Trophoblast cell (in vitro differentiated cells and primary cell): ENCODE data around the gene NUMA1.

Experiments used
- DNase-seq, 2 donors: peaks; one replicate each; pipeline ENCODE4 v3.0.0-alpha.2; 2016
- H2AFZ ChIP-seq: 2 replicates; pipeline ENCODE4 v1.6.1; 2013; ENCODE audit warnings: low read length, moderate library complexity, mild to moderate bottlenecking; ENCODE audit not compliant: insufficient read depth, poor library complexity
- H2AK5ac ChIP-seq: 2 replicates; pipeline ENCODE4 v1.6.1; 2013; ENCODE audit warnings: mild to moderate bottlenecking, low read length
- H2BK120ac ChIP-seq: 2 replicates; pipeline ENCODE4 v1.6.1; 2013; ENCODE audit warnings: low read length, mild to moderate bottlenecking, moderate library complexity; ENCODE audit not compliant: insufficient read depth, poor library complexity
- H2BK12ac ChIP-seq: 2 replicates; pipeline ENCODE4 v1.6.1; 2013; ENCODE audit warnings: mild to moderate bottlenecking, low read length, moderate library complexity
- H2BK5ac ChIP-seq: 2 replicates; pipeline ENCODE4 v1.6.1; 2013; ENCODE audit warnings: low read length, low read depth, moderate library complexity, mild to moderate bottlenecking; ENCODE audit not compliant: poor library complexity
- H3K14ac ChIP-seq: 2 replicates; pipeline ENCODE4 v1.6.1; 2013; ENCODE audit warnings: mild to moderate bottlenecking, low read length
- H3K18ac ChIP-seq: 2 replicates; pipeline ENCODE4 v1.6.1; 2013; ENCODE audit warnings: mild to moderate bottlenecking, low read length
- H3K23ac ChIP-seq: 2 replicates; pipeline ENCODE4 v1.6.1; 2013; ENCODE audit warnings: low read length
- H3K27ac ChIP-seq: 2 replicates; pipeline ENCODE4 v1.5.1; 2013; ENCODE audit warnings: low read depth, mild to moderate bottlenecking, inconsistent platforms, low read length, moderate library complexity
- H3K27me3 ChIP-seq: 2 replicates; pipeline ENCODE4 v1.6.1; 2013; ENCODE audit warnings: inconsistent platforms, mild to moderate bottlenecking, low read length, moderate library complexity; ENCODE audit not compliant: insufficient read depth
- H3K36me3 ChIP-seq, 2 experiments: 1 replicate in 1 of 2; 2 replicates in 1 of 2; pipeline ENCODE4 v1.6.1; 2013; ENCODE audit warnings: low read length in 2 of 2, mild to moderate bottlenecking in 2 of 2, moderate library complexity in 1 of 2; ENCODE audit not compliant: insufficient read depth in 2 of 2, control insufficient read depth in 1 of 2
- H3K4ac ChIP-seq: 2 replicates; pipeline ENCODE4 v1.6.1; 2013; ENCODE audit warnings: low read depth, mild to moderate bottlenecking, low read length, moderate library complexity
- H3K4me1 ChIP-seq, 2 experiments: 1 replicate in 1 of 2; 2 replicates in 1 of 2; pipeline ENCODE4 v1.6.1; 2013; ENCODE audit warnings: low read length in 2 of 2, mild to moderate bottlenecking in 2 of 2, moderate library complexity in 1 of 2; ENCODE audit not compliant: insufficient read depth in 2 of 2, control insufficient read depth in 1 of 2
- H3K4me2 ChIP-seq: 2 replicates; pipeline ENCODE4 v1.6.1; 2013; ENCODE audit warnings: inconsistent platforms, mild to moderate bottlenecking, low read length, moderate library complexity
- H3K4me3 ChIP-seq: 2 replicates; pipeline ENCODE4 v1.5.1; 2013; ENCODE audit warnings: mild to moderate bottlenecking, low read depth, low read length, inconsistent platforms
- H3K79me1 ChIP-seq: one replicate; pipeline ENCODE4 v1.6.1; 2013; ENCODE audit warnings: low read length
- H3K79me2 ChIP-seq: 2 replicates; pipeline ENCODE4 v1.6.1; 2013; ENCODE audit warnings: low read length, mild to moderate bottlenecking; ENCODE audit not compliant: control insufficient read depth, insufficient read depth, poor library complexity
- H3K9ac ChIP-seq: 2 replicates; pipeline ENCODE4 v1.6.1; 2013; ENCODE audit warnings: mild to moderate bottlenecking, low read length
- H3K9me3 ChIP-seq: 2 replicates; pipeline ENCODE4 v1.6.1; 2013; ENCODE audit warnings: low read depth, mild to moderate bottlenecking, control low read depth, inconsistent platforms, low read length; ENCODE audit not compliant: insufficient read depth
- H4K12ac ChIP-seq: 2 replicates; pipeline ENCODE4 v1.6.1; 2013; ENCODE audit warnings: low read depth, mild to moderate bottlenecking, low read length, moderate library complexity
- H4K8ac ChIP-seq: 2 replicates; pipeline ENCODE4 v1.6.1; 2013; ENCODE audit warnings: low read depth, mild to moderate bottlenecking, low read length, moderate library complexity
- H4K91ac ChIP-seq: one replicate; pipeline ENCODE4 v1.6.1; 2013; ENCODE audit warnings: low read depth, mild to moderate bottlenecking, low read length, moderate library complexity
- WGBS: extraction: QIAGEN DNeasy Blood & Tissue Kit; methylation state at CpG from one replicate; pipeline ENCODE4 v1.1.7; 2013; ENCODE audit warnings: missing lambda C conversion rate; ENCODE audit not compliant: insufficient read length, insufficient coverage; ENCODE audit errors: extremely low coverage; 5-methylcytosine and 5-hydroxymethylcytosine counted together

The NUMA1 gene

GRCh38 chr11:71999798-72000197 lies 80.5 kb downstream of the NUMA1 start:
- H3K4ac ChIP-seq: no peak overlapping the region
- no CpG with 5 or more reads among the region's 8 CpGs for WGBS
- no peak overlapping the region for H4K8ac ChIP-seq
- no peak overlapping the region for H4K91ac ChIP-seq
- H3K4me2 ChIP-seq: no peak overlapping the region
- no peaks in the 10 kb centered on the region for H3K79me2 ChIP-seq
- no peaks in the 10 kb centered on the region for H3K27me3 ChIP-seq
- no peak overlapping the region for H2BK5ac ChIP-seq
- no peak overlapping the region for H3K18ac ChIP-seq
- H3K4me1 ChIP-seq: peaks cover 5 to 10% of the 10 kb centered on the region in 2 experiments
- H3K27ac ChIP-seq: no peak overlapping the region
- H2BK120ac ChIP-seq: no peak overlapping the region
- peak; percentile 77 to 91 for DNase-seq
- no peaks in the 10 kb centered on the region for H3K9me3 ChIP-seq
- no peaks in the 10 kb centered on the region for H3K79me1 ChIP-seq
- no peak overlapping the region for H2AFZ ChIP-seq
- H3K14ac ChIP-seq: no peak overlapping the region
- H3K4me3 ChIP-seq: no peak overlapping the region
- H3K9ac ChIP-seq: no peak overlapping the region
- H3K23ac ChIP-seq: no peak overlapping the region
- peaks cover 52 to 53% of the 10 kb centered on the region in 2 experiments for H3K36me3 ChIP-seq
- no peak overlapping the region for H2AK5ac ChIP-seq
- no peak overlapping the region for H4K12ac ChIP-seq
- H2BK12ac ChIP-seq: no peak overlapping the region

- WGBS: no CpG with 5 or more reads among the region's 2 CpGs
- H3K4me2 ChIP-seq: no peak overlapping the region
These were observed 81.0 kb downstream of the NUMA1 start for GRCh38 chr11:71999362-71999761.

GRCh38 chr11:71998649-71999310 lies 81.6 kb downstream of the NUMA1 start, which contains the start of gene IL18BP:
IL18BP (plus strand) TSS chr11:71998909; CDS start chr11:71999985, 1,076 bp downstream.
- no peaks in the 10 kb centered on the region for H3K79me1 ChIP-seq
- no peak within 1 kb of the TSS for H3K18ac ChIP-seq
- H2BK5ac ChIP-seq: no peak within 1 kb of the TSS
- H4K12ac ChIP-seq: no peak within 1 kb of the TSS
- no peaks in the 10 kb centered on the region for H3K9me3 ChIP-seq
- H2AK5ac ChIP-seq: no peak within 1 kb of the TSS
- no peak within 1 kb of the TSS for H2BK12ac ChIP-seq
- no peak within 1 kb of the TSS for H3K27ac ChIP-seq
- DNase-seq: peak in 1 of 2 donors; percentile 27
- H2AFZ ChIP-seq: no peak within 1 kb of the TSS
- H4K8ac ChIP-seq: no peak within 1 kb of the TSS
- WGBS: no CpG with 5 or more reads among the region's 11 CpGs
- no peak within 1 kb of the TSS for H4K91ac ChIP-seq
- H3K79me2 ChIP-seq: no peaks in the 10 kb centered on the region
- H3K9ac ChIP-seq: no peak within 1 kb of the TSS
- no peak within 1 kb of the TSS for H3K14ac ChIP-seq
- no peak within 1 kb of the TSS for H3K4me3 ChIP-seq
- no peaks in the 10 kb centered on the region for H3K27me3 ChIP-seq
- no peak within 1 kb of the TSS for H2BK120ac ChIP-seq
- H3K36me3 ChIP-seq: peaks cover 42 to 43% of the 10 kb centered on the region in 2 experiments
- H3K23ac ChIP-seq: no peak within 1 kb of the TSS
- H3K4me2 ChIP-seq: no peak within 1 kb of the TSS
- peaks cover 5 to 10% of the 10 kb centered on the region in 2 experiments for H3K4me1 ChIP-seq
- no peak within 1 kb of the TSS for H3K4ac ChIP-seq

More at GRCh38 chr11:71999362-71999761, 81.0 kb downstream of the NUMA1 start:
- Histone ChIP-seq H3K27me3 (no peaks in the 10 kb centered on the region), H3K4me3 (no peak overlapping the region), H3K9ac (no peak overlapping the region), H3K9me3 (no peaks in the 10 kb centered on the region), H4K12ac (no peak overlapping the region), H3K27ac (no peak overlapping the region), H4K91ac (no peak overlapping the region), H2AK5ac (no peak overlapping the region), H2BK120ac (no peak overlapping the region), H2BK12ac (no peak overlapping the region), H3K23ac (no peak overlapping the region), H3K79me2 (no peaks in the 10 kb centered on the region), H3K4me1 (peaks cover 5 to 10% of the 10 kb centered on the region in 2 experiments), H4K8ac (no peak overlapping the region), H3K14ac (no peak overlapping the region), H3K4ac (no peak overlapping the region), H2BK5ac (no peak overlapping the region), H3K18ac (no peak overlapping the region), H3K36me3 (peaks cover 47 to 48% of the 10 kb centered on the region in 2 experiments), H3K79me1 (no peaks in the 10 kb centered on the region), H2AFZ (no peak overlapping the region)
- peak; percentile 59 to 61 for DNase-seq

GRCh38 chr11:71998061-71998460 lies 82.3 kb downstream of the NUMA1 start:
- Histone ChIP-seq H4K8ac (no peak overlapping the region), H4K12ac (no peak overlapping the region), H3K36me3 (peaks cover 34 to 35% of the 10 kb centered on the region in 2 experiments), H2BK5ac (no peak overlapping the region), H3K14ac (no peak overlapping the region), H2AFZ (no peak overlapping the region), H3K4me3 (no peak overlapping the region), H4K91ac (no peak overlapping the region), H3K18ac (no peak overlapping the region), H2AK5ac (no peak overlapping the region), H3K4ac (no peak overlapping the region), H3K9me3 (no peaks in the 10 kb centered on the region), H3K4me2 (no peak overlapping the region), H3K23ac (no peak overlapping the region), H3K27ac (no peak overlapping the region), H3K27me3 (no peaks in the 10 kb centered on the region), H2BK120ac (no peak overlapping the region), H3K79me1 (no peaks in the 10 kb centered on the region), H3K79me2 (no peaks in the 10 kb centered on the region), H3K4me1 (peaks cover 5 to 10% of the 10 kb centered on the region in 2 experiments), H3K9ac (no peak overlapping the region), H2BK12ac (no peak overlapping the region)
- no CpG with 5 or more reads among the region's 2 CpGs for WGBS
- DNase-seq: peak; percentile 54 to 72
